ACC112 (cell line): ENCODE measurements around the gene CWC27.

Source experiments
- H2AFZ ChIP-seq: fragments of 200-600 bp; sonication (generic); one replicate; pipeline ENCODE4 v1.6.0; 2017; ENCODE audit warnings: antibody characterized with exemption, low read length; ENCODE audit not compliant: unreplicated experiment
- H3K27ac ChIP-seq: fragments of 200-600 bp; sonication (generic); 2 replicates; pipeline ENCODE4 v1.5.1; 2014; ENCODE audit warnings: low read depth, mild to moderate bottlenecking, antibody characterized with exemption, low read length, moderate library complexity
- H3K27me3 ChIP-seq: fragments of 200-600 bp; sonication (generic); 2 replicates; pipeline ENCODE4 v1.6.1; 2014; ENCODE audit warnings: mild to moderate bottlenecking, antibody characterized with exemption, low read length, moderate library complexity, mixed read lengths; ENCODE audit not compliant: insufficient read depth
- H3K36me3 ChIP-seq: fragments of 200-600 bp; sonication (generic); 2 replicates; pipeline ENCODE4 v1.6.1; 2016; ENCODE audit warnings: mild to moderate bottlenecking, antibody characterized with exemption, low read length, moderate library complexity, mixed read lengths; ENCODE audit not compliant: insufficient read depth
- H3K4me1 ChIP-seq: fragments of 200-600 bp; sonication (generic); one replicate; pipeline ENCODE4 v1.6.1; 2016; ENCODE audit warnings: low read length, mixed read lengths; ENCODE audit not compliant: insufficient read depth, unreplicated experiment, control insufficient read depth
- H3K4me3 ChIP-seq: fragments of 200-600 bp; sonication (generic); 2 replicates; pipeline ENCODE4 v1.5.1; 2014; ENCODE audit warnings: mild to moderate bottlenecking, low read depth, low read length
- H3K79me2 ChIP-seq: fragments of 200-600 bp; sonication (generic); one replicate; pipeline ENCODE4 v1.6.0; 2016; ENCODE audit warnings: low read length; ENCODE audit not compliant: control insufficient read depth, unreplicated experiment, insufficient read depth

The CWC27 gene

DNA sequence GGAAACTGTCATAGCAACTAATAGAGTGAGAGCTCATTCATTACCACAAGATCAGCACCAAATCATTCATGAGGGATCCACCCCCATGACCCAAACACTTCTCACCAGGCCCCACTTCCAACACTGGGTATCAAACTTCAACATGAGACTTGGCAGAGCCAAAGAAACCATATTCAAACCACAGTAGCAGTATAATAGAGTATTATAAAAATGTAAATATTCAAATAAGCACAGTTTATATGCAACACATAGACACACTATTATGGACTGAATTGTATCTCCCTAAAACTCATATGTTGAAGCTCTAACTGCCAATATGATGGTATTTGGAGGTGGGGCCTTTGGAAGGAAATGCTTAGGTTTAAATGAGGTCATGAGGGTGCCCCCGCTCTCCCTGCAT is 240.5 kb downstream of the CWC27 start:
- peaks cover 10% of the 10 kb centered on the region for H3K4me1 ChIP-seq
- no peak overlapping the region for H3K4me3 ChIP-seq
- no peaks in the 10 kb centered on the region for H3K79me2 ChIP-seq
- H3K36me3 ChIP-seq, result no peaks in the 10 kb centered on the region
- no peak overlapping the region for H2AFZ ChIP-seq
- no peaks in the 10 kb centered on the region for H3K27me3 ChIP-seq
- no peak overlapping the region for H3K27ac ChIP-seq

DNA sequence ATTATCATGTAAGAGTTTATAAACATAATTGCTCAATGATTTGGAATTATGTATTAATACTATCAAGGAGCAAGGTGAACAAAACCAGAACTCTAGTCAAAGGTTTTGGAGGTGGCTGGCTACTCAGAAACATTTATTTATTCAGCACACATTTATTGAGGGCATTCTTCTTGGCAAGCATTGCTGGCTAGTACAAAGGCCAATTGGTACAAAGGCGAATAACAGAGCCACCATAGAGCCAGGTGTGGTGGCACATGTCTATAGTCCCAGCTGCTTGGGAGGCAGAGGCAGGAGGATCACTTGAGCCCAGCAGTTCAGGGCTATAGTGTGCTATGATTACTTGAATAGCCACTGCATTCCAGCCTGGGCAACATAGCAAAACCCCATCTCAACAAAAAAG is 242.1 kb downstream of the CWC27 start:
- H2AFZ ChIP-seq, result no peak overlapping the region
- H3K79me2 ChIP-seq, result no peaks in the 10 kb centered on the region

DNA sequence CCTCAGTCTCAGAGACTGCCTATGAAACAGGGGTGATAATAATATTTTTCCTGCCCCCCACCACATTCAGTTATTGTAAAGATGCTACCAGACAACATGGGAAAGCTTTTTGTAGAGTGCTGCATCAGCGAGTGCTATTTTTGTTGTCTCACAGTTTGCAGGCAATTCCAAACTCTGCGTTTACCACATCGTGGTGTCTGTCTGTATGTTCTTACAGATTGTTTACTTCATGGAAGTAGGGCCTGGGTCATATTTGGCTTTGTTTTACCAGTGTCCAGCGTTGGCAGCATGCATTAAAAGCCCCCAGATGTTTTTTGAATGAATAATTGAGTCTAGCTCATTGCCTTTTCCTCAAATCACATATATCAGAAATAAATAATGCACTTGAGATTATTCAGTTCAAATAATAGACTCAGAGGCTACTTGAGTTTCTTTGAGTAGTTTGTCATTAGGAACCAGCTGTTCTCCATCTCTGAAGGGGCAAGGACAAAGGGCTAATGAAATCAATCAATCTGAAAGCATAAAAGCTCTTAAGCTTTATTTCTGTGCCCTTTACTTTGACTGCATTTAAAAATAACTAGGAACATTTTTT is 243.7 kb downstream of the CWC27 start:
- H2AFZ ChIP-seq, result no peak overlapping the region
- H3K27ac ChIP-seq, result 0 out of 2 replicates have a peak overlapping the region, but pooled peaks have one; percentile 59
- H3K4me1 ChIP-seq, result peaks cover 15% of the 10 kb centered on the region
- H3K36me3 ChIP-seq, result no peaks in the 10 kb centered on the region
- no peaks in the 10 kb centered on the region for H3K79me2 ChIP-seq
- H3K4me3 ChIP-seq, result no peak overlapping the region
- H3K27me3 ChIP-seq, result no peaks in the 10 kb centered on the region

More for the DNA sequence above, 242.1 kb downstream of the CWC27 start:
- Histone ChIP-seq H3K4me3 (no peak overlapping the region), H3K36me3 (no peaks in the 10 kb centered on the region), H3K27me3 (no peaks in the 10 kb centered on the region), H3K4me1 (peaks cover 15% of the 10 kb centered on the region), H3K27ac (no peak overlapping the region)

DNA sequence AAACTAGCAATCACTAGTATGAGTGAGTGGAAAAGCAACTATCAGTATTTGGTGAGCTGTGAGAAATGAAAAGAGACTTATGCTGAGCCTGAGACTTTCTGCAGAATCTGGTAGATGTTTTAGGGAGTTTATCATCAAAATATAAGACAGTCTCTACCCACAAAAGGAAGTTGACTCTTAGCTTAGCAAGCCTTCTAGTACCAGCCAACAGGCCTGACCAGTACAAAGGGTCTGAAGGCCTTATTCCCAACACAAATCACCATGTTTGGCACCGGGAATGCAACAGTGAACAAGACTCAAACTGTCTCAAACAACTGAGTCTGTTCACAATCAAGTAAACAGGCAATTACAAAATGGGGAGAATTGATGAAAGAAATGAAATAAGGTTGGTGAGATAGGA is 244.4 kb downstream of the CWC27 start:
- Histone ChIP-seq H3K36me3 (no peaks in the 10 kb centered on the region), H3K4me1 (peaks cover 18% of the 10 kb centered on the region), H3K27me3 (no peaks in the 10 kb centered on the region), H3K27ac (peak overlapping the region; percentile 59), H3K4me3 (no peak overlapping the region), H3K79me2 (no peaks in the 10 kb centered on the region), H2AFZ (no peak overlapping the region)

- H3K79me2 ChIP-seq, result no peaks in the 10 kb centered on the region
- H3K36me3 ChIP-seq, result no peaks in the 10 kb centered on the region
- H3K27me3 ChIP-seq, result no peaks in the 10 kb centered on the region
- no peak overlapping the region for H3K27ac ChIP-seq
- peaks cover 18% of the 10 kb centered on the region for H3K4me1 ChIP-seq
- H3K4me3 ChIP-seq, result no peak overlapping the region
- H2AFZ ChIP-seq, result no peak overlapping the region
These were observed 246.0 kb downstream of the CWC27 start for GRCh38 chr5:65014769-65015168.

DNA sequence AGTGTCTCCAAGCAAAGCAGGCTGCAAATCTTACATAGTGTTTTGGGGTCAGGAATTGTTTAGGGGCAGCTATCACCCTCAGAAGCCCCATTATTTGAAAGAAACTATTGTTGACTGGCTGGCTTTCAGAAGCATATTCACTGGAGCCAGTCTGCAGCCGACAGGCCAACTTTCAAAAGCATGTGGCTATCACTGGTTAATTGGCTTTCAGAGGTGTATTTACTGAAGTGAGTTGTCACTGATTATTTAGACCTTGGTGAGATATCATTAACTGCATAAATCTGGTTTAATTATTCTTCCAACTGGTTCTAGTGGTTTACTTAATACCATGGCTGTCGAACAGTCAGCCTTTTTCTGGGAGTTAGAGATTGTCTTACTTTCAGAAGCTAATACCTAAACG is 247.0 kb downstream of the CWC27 start:
- H3K27ac ChIP-seq, result no peak overlapping the region
- H3K27me3 ChIP-seq, result no peaks in the 10 kb centered on the region
- peaks cover 18% of the 10 kb centered on the region for H3K4me1 ChIP-seq
- no peak overlapping the region for H3K4me3 ChIP-seq
- H3K79me2 ChIP-seq, result no peaks in the 10 kb centered on the region
- H2AFZ ChIP-seq, result no peak overlapping the region
- H3K36me3 ChIP-seq, result no peaks in the 10 kb centered on the region

- Histone ChIP-seq H3K27ac (no peak overlapping the region), H3K4me3 (no peak overlapping the region), H3K4me1 (peaks cover 17% of the 10 kb centered on the region), H3K27me3 (no peaks in the 10 kb centered on the region), H2AFZ (no peak overlapping the region), H3K79me2 (no peaks in the 10 kb centered on the region), H3K36me3 (no peaks in the 10 kb centered on the region)
These were observed 248.9 kb downstream of the CWC27 start for GRCh38 chr5:65017636-65018035.

- peaks cover 8% of the 10 kb centered on the region for H3K4me1 ChIP-seq
- no peaks in the 10 kb centered on the region for H3K27me3 ChIP-seq
These were observed 250.0 kb downstream of the CWC27 start for GRCh38 chr5:65018763-65019162.

GRCh38 chr5:65020492-65020891 is 251.8 kb downstream of the CWC27 start:
- Histone ChIP-seq H3K27me3 (no peaks in the 10 kb centered on the region), H3K27ac (no peak overlapping the region), H3K4me3 (no peak overlapping the region), H3K4me1 (peaks cover 4% of the 10 kb centered on the region), H3K79me2 (no peaks in the 10 kb centered on the region), H2AFZ (no peak overlapping the region), H3K36me3 (no peaks in the 10 kb centered on the region)

More at GRCh38 chr5:65018763-65019162, 250.0 kb downstream of the CWC27 start:
- no peak overlapping the region for H3K4me3 ChIP-seq
- no peaks in the 10 kb centered on the region for H3K36me3 ChIP-seq
- no peaks in the 10 kb centered on the region for H3K79me2 ChIP-seq
- H2AFZ ChIP-seq, result no peak overlapping the region
- no peak overlapping the region for H3K27ac ChIP-seq

DNA sequence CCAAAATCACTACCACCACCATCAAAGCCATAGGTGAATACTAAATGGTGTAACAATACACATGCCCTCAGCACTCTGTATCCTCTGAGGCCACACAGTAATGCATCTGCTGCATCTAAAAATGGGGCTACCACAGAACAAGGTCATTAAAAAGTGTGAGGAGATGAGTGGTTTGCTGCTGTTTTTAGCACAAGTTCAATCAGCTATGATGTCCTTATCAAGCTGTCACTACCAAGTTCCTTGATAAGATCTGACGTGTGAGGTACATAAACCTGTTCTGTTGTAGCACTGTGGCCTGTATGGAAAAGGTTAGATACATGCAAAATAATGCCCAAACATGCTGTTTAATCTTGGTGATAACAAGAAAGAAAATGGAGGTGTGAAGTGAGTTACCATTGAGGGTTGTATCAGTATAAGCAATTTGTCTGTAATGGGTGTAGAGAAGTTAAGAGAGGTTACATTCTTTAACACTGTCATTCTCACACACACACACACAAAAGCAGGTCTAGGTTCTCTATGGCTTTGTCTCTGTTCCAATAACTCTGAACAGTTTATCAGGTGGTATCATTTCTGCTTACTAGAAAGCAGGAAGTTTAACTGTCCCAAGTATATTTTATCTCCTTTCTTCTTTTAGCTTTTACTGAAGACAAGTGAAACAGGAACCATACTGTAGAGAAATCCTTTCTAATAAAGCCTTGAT is 252.9 kb downstream of the CWC27 start:
- H3K27me3 ChIP-seq, result no peaks in the 10 kb centered on the region
- H2AFZ ChIP-seq, result no peak overlapping the region
- no peak overlapping the region for H3K27ac ChIP-seq

GRCh38 chr5:65022932-65023331 is 254.2 kb downstream of the CWC27 start:
- Histone ChIP-seq H2AFZ (no peak overlapping the region), H3K4me3 (no peak overlapping the region), H3K36me3 (no peaks in the 10 kb centered on the region), H3K27me3 (no peaks in the 10 kb centered on the region), H3K79me2 (no peaks in the 10 kb centered on the region), H3K4me1 (peaks cover 1% of the 10 kb centered on the region), H3K27ac (no peak overlapping the region)

More for the DNA sequence above, 252.9 kb downstream of the CWC27 start:
- peaks cover 4% of the 10 kb centered on the region for H3K4me1 ChIP-seq
- H3K79me2 ChIP-seq, result no peaks in the 10 kb centered on the region
- no peak overlapping the region for H3K4me3 ChIP-seq
- no peaks in the 10 kb centered on the region for H3K36me3 ChIP-seq
